Activated T-cell treated with anti-CD3 and anti-CD28 coated beads, Interleukin-2, amount 50 U/mL, for 4 hours (primary cell): ENCODE data around the gene SRSF3. TPM values are rescaled to one million over a fixed set of nuclear protein-coding genes. Genes with fewer than 3 reads are reported as not detected.
"Not testable (repeated sequence)": the region's sequence is repeated elsewhere in the genome, so short reads cannot be mapped to it uniquely, and the experiment has no call there.

Experiments used
- ATAC-seq, 2 donors: fragments of 200-7000 bp; cut with Tn5 transposase; one replicate each; pipeline ENCODE4 v1.10.0; 2021
- DNase-seq: peaks from one replicate; pipeline ENCODE4 v3.0.0-alpha.2; 2020
- H3K27me3 Mint-ChIP-seq: one replicate; pipeline ENCODE4 v1.8.0; 2021; ENCODE audit warnings: low read depth, mixed read lengths
- H3K36me3 Mint-ChIP-seq: one replicate; pipeline ENCODE4 v1.8.0; 2022; ENCODE audit warnings: mixed read lengths; ENCODE audit not compliant: insufficient read depth
- H3K4me1 Mint-ChIP-seq: one replicate; pipeline ENCODE4 v1.8.0; 2021; ENCODE audit warnings: low read depth, mixed read lengths
- H3K4me3 Mint-ChIP-seq: one replicate; pipeline ENCODE4 v1.8.0; 2021; ENCODE audit warnings: mild to moderate bottlenecking, moderate library complexity, mixed read lengths
- H3K9me3 Mint-ChIP-seq: one replicate; pipeline ENCODE4 v1.8.0; 2021; ENCODE audit warnings: mixed read lengths
- total RNA-seq, 3 donors: library from RNA; stranded (reverse); gene quantifications; one replicate each; pipeline ENCODE4 v1.2.1, GENCODE V29; 2021

The SRSF3 gene
- total RNA-seq, 3 donors from 2014 or later: 751 to 800 (median 779) TPM

DNA sequence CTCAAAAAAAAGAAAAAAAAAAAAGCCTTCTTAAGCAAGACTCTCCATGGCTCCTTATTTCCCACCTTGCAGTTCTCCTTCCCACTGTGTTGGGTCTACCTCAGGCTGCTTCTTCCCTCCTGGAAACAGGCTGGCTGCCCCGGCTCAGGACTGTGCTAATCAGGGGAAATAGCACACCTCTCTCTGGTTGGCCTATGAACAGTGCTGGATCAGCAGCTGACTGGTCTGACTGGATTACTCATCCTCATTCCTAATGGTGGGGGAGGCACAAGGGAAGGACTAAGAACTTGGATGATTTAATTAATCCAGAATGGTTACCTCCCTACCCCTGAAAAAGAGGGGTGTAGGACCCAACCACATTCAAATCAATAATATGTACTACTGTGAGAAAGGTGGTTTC, 3.9 kb upstream of the SRSF3 start:
- Mint-ChIP-seq H3K36me3 (peaks cover 9% of the 10 kb centered on the region), H3K4me3 (no peak overlapping the region), H3K9me3 (no peaks in the 10 kb centered on the region), H3K27me3 (no peaks in the 10 kb centered on the region), H3K4me1 (peaks cover 14% of the 10 kb centered on the region)
- ATAC-seq: no peak
- DNase-seq: no peak

GRCh38 chr6:36592221-36592655, 1.9 kb upstream of the SRSF3 start:
- Mint-ChIP-seq H3K4me1 (peaks cover 16% of the 10 kb centered on the region), H3K27me3 (no peaks in the 10 kb centered on the region), H3K9me3 (no peaks in the 10 kb centered on the region), H3K4me3 (peak overlapping the region; percentile 71), H3K36me3 (peaks cover 27% of the 10 kb centered on the region)
- ATAC-seq (no peak), DNase-seq (no peak)

DNA sequence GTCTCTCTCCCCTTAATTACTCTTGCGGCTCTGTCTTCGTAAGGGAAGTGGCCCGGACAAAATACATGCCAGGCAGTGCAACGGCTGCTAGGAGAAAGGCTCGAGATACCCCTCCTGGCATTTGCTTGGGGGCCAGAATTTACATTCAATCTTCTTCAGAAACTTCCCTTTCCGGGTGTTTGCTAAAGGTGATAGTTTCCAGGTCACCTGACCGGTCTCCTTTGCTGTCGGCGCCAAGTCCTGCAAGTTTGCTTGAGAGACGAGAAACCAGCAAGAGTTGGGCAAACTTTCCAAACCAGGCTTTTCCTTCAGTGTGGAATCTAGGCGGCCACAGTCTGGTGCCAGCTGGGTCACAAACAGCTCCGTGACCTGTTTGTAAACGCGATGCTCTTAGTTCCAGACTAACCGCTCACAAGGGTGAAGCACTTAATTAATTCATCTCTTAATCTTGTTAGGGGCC, 563 bp upstream of the SRSF3 start:
- ATAC-seq: peak; percentile 34 to 35
- H3K4me3 Mint-ChIP-seq: peak overlapping the region; percentile 95
- no peaks in the 10 kb centered on the region for H3K9me3 Mint-ChIP-seq
- peak; percentile 19 for DNase-seq
- H3K4me1 Mint-ChIP-seq: peaks cover 24% of the 10 kb centered on the region
- H3K27me3 Mint-ChIP-seq: no peaks in the 10 kb centered on the region
- peaks cover 36% of the 10 kb centered on the region for H3K36me3 Mint-ChIP-seq

DNA sequence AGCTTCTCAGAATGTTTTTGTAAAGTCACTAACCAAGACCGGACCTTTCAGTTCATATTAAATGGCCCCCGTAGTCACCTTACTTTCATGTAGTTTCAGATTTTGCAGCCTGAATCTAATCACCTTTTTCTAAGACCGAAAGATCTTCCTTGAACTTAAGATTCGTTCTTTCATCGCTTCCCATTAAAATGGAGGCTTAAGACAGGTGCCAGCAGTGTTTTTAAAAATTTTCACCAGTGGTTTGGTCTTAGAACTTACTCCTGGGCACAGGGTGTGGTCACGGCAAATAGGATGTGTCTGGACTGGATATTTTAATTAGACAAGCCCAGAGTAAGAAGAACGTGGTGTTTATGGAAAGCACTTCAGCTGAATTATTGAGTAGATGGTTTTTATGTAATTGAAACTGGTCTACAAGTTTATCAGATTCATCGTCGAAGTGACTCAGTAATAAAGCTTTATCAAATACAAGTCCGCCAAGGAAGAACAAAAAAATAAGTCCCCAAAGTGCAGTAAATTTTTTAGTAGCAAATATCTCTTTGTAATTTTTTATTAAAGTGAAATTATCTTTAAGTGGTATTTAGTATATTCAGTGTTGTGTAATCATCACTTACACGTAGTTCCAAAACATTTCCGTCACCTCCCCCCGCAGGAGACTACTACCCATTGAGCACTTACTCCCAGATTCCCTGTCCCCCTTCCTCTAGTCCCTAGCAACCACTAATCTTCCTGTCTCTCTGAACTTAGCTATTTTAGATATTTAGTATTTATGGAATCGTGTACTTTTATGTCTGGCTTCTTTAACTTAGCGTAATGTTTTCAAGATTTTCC, 868 bp downstream of the SRSF3 start:
- Mint-ChIP-seq H3K4me3 (peak overlapping the region; percentile 95), H3K4me1 (peaks cover 38% of the 10 kb centered on the region), H3K9me3 (no peaks in the 10 kb centered on the region), H3K27me3 (no peaks in the 10 kb centered on the region), H3K36me3 (peaks cover 51% of the 10 kb centered on the region)
- ATAC-seq: no peak
- DNase-seq: no peak

GRCh38 chr6:36596356-36596755, 2.2 kb downstream of the SRSF3 start:
- Mint-ChIP-seq H3K36me3 (peaks cover 63% of the 10 kb centered on the region), H3K4me3 (peak overlapping the region; percentile 95), H3K9me3 (no peaks in the 10 kb centered on the region), H3K4me1 (peaks cover 47% of the 10 kb centered on the region), H3K27me3 (no peaks in the 10 kb centered on the region)
- no peak for ATAC-seq
- DNase-seq: no peak

DNA sequence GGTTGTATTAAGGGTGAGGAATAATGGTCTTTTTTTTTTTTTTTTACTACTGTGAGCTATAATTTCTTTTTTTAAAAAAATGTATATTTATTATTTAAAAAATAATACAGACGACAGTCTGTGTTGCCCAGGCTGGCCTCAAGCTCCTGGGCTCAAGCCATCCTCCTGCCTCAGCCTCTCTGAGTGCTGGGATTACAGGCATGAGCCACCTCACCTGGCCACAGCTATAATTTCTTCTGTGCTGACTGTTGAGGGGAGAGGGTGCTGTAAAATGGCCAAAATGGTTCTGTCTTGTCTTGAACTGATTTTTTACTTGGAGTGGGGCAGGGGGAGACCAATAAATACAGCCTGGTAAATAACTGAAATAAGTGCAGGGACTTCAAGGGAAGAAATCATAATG, 3.6 kb downstream of the SRSF3 start:
- ATAC-seq (no peak), DNase-seq (no peak)
- Mint-ChIP-seq H3K27me3 (no peaks in the 10 kb centered on the region), H3K9me3 (no peaks in the 10 kb centered on the region), H3K36me3 (peaks cover 73% of the 10 kb centered on the region), H3K4me1 (peaks cover 56% of the 10 kb centered on the region), H3K4me3 (peak overlapping the region; percentile 95)

DNA sequence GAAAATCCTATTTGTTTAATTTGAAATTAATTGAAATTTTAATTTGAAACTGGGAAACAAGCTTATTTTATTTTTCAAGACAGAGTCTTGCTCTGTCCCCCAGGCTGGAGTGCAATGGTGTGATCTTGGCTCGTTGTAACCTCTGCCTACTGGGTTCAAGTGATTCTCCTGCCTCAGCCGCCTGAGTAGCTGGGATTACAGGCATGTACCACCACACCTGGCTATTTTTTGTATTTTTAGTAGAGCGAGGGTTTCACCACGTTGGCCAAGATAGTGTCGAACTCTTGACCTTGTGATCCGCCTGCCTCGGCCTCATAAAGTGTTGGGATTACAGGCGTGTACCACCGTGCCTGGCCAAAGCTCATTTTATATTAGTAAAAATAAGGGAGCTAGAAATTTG, 4.2 kb downstream of the SRSF3 start:
- peaks cover 58% of the 10 kb centered on the region for H3K4me1 Mint-ChIP-seq

GRCh38 chr6:36598739-36599318, 4.7 kb downstream of the SRSF3 start:
- peak overlapping the region; percentile 95 for H3K4me3 Mint-ChIP-seq
- no peak for DNase-seq
- H3K4me1 Mint-ChIP-seq: peaks cover 59% of the 10 kb centered on the region
- no peaks in the 10 kb centered on the region for H3K27me3 Mint-ChIP-seq
- ATAC-seq: no peak
- peaks cover 79% of the 10 kb centered on the region for H3K36me3 Mint-ChIP-seq
- no peaks in the 10 kb centered on the region for H3K9me3 Mint-ChIP-seq

More for the DNA sequence above, 4.2 kb downstream of the SRSF3 start:
- DNase-seq: no peak
- Mint-ChIP-seq H3K27me3 (no peaks in the 10 kb centered on the region), H3K4me3 (peak overlapping the region; percentile 95), H3K9me3 (no peaks in the 10 kb centered on the region), H3K36me3 (peaks cover 74% of the 10 kb centered on the region)
- no peak for ATAC-seq

GRCh38 chr6:36599791-36600209, 5.6 kb downstream of the SRSF3 start:
- DNase-seq: peak; percentile 37
- peak; percentile 82 to 83 for ATAC-seq
- H3K9me3 Mint-ChIP-seq: no peaks in the 10 kb centered on the region
- no peaks in the 10 kb centered on the region for H3K27me3 Mint-ChIP-seq
- peaks cover 69% of the 10 kb centered on the region for H3K4me1 Mint-ChIP-seq
- peaks cover 82% of the 10 kb centered on the region for H3K36me3 Mint-ChIP-seq
- peak overlapping the region; percentile 95 for H3K4me3 Mint-ChIP-seq

GRCh38 chr6:36600564-36601146, 6.5 kb downstream of the SRSF3 start:
- peak overlapping the region; percentile 95 for H3K4me3 Mint-ChIP-seq
- ATAC-seq (no peak), DNase-seq (no peak)
- peaks cover 80% of the 10 kb centered on the region for H3K36me3 Mint-ChIP-seq
- no peaks in the 10 kb centered on the region for H3K9me3 Mint-ChIP-seq
- no peaks in the 10 kb centered on the region for H3K27me3 Mint-ChIP-seq
- peaks cover 77% of the 10 kb centered on the region for H3K4me1 Mint-ChIP-seq

GRCh38 chr6:36601818-36602217, 7.7 kb downstream of the SRSF3 start:
- H3K9me3 Mint-ChIP-seq, H3K27me3 Mint-ChIP-seq, DNase-seq, ATAC-seq: not testable (repeated sequence)
- Mint-ChIP-seq H3K36me3 (peaks cover 77% of the 10 kb centered on the region), H3K4me1 (peaks cover 79% of the 10 kb centered on the region), H3K4me3 (peak overlapping the region; percentile 95)

DNA sequence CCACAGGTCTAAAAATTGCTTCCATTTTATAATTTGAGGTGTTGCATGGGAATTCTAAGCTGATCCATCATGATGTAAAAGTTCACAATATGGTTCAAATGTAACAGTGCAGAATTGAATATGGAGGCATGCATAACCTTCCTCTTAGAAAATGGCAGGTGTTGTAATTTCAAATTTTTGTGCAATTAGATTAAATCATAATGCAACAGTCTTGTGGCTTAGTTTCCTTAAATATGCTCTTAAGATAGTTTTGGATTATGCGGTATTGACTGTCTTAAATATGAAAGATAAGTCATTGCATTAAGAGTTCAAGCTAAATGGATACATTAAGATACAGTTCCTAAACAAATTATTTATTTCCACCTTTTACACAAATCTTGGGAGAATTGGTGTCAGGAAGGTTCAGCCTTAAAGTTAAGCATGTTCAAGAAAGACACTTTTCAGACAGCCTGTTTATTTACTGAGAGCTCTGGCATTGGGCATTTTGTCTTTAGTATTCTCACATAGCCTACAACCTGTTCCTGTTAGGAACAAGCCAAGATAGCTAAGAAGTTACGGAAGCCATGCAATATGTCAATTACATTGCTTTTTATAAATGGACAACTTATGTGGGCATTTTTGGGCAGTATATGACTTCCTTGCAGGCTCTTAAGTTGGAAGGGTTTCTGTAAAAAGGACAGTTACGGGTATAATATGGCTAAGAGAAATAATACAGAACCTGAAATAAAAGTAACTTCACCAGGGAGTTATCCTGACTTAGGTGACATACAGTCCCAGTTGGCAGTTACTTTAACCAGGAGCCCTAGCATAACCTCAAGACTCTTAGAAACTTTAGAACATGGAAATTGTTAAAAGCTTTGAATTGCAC, 9.3 kb downstream of the SRSF3 start:
- DNase-seq (no peak), ATAC-seq (no peak)
- no peaks in the 10 kb centered on the region for H3K9me3 Mint-ChIP-seq
- H3K4me1 Mint-ChIP-seq: peaks cover 86% of the 10 kb centered on the region
- peaks cover 76% of the 10 kb centered on the region for H3K36me3 Mint-ChIP-seq
- H3K4me3 Mint-ChIP-seq: no peak overlapping the region
- no peaks in the 10 kb centered on the region for H3K27me3 Mint-ChIP-seq

- H3K4me1 Mint-ChIP-seq: peaks cover 86% of the 10 kb centered on the region
- no peaks in the 10 kb centered on the region for H3K27me3 Mint-ChIP-seq
- H3K4me3 Mint-ChIP-seq: no peak overlapping the region
- peaks cover 74% of the 10 kb centered on the region for H3K36me3 Mint-ChIP-seq
- DNase-seq: no peak
- no peaks in the 10 kb centered on the region for H3K9me3 Mint-ChIP-seq
- ATAC-seq: peak in 1 of 2 donors; percentile 6
Observed at GRCh38 chr6:36604090-36605060, 10.2 kb downstream of the SRSF3 start.
